Type B pancreatic cell (in vitro differentiated cells): ENCODE data around the gene RHBDD2. TPM values are rescaled to one million over a fixed set of nuclear protein-coding genes. Genes with fewer than 3 reads are reported as not detected.
"Not testable (repeated sequence)": the region's sequence is repeated elsewhere in the genome, so short reads cannot be mapped to it uniquely, and the experiment has no call there.

Experiments
- DNase-seq: peaks from one replicate; pipeline ENCODE4 v3.0.0; 2021; ENCODE audit warnings: mixed read lengths; ENCODE audit not compliant: unreplicated experiment; ENCODE audit errors: extremely low spot score
- H3K27ac Mint-ChIP-seq: 2 replicates; pipeline ENCODE4 v1.8.0; 2021; ENCODE audit warnings: mild to moderate bottlenecking, mixed read lengths
- H3K27me3 Mint-ChIP-seq: 2 replicates; pipeline ENCODE4 v1.8.0; 2021; ENCODE audit warnings: mixed read lengths
- H3K36me3 Mint-ChIP-seq: 2 replicates; pipeline ENCODE4 v1.8.0; 2021; ENCODE audit warnings: mixed read lengths
- H3K4me1 Mint-ChIP-seq: one replicate; pipeline ENCODE4 v1.8.0; 2021; ENCODE audit warnings: mixed read lengths; ENCODE audit not compliant: unreplicated experiment
- H3K4me3 Mint-ChIP-seq: 2 replicates; pipeline ENCODE4 v1.8.0; 2021; ENCODE audit warnings: mild to moderate bottlenecking, mixed read lengths
- H3K9me3 Mint-ChIP-seq: 2 replicates; pipeline ENCODE4 v1.8.0; 2021; ENCODE audit warnings: mixed read lengths
- total RNA-seq: library from RNA; stranded (reverse); gene quantifications from 2 replicates; pipeline ENCODE4 v1.2.1, GENCODE V29; 2021; ENCODE audit warnings: low replicate concordance
- TF ChIP-seq, protein P1 (sequence below): fragments of 200-600 bp; sonication (generic); conservative IDR thresholded peaks from 2 replicates; pipeline ENCODE4 v1.5.0; 2021; ENCODE audit warnings: antibody characterized with exemption, mild to moderate bottlenecking

Gene RHBDD2
- total RNA-seq, 1 donor from 2014 or later: 75.1 TPM

DNA sequence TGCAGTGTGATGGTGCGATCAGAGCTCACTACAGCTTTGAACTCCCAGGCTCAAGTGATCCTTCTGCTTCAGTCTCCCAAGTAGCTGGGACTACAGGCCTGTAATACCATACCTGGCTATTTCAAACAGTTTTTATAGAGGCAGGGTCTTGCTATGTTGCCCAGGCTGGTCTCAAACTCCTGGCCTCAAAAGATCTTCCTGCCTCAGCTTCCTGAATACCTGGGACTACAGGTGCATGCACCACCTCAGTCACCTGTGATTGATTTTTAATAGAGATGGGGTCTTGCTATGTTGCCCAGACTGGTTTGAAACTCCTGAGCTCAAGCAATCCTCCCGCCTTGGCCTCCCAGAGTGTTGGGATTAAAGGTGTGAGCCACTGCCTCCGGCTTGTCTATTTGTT is 38.8 kb upstream of the RHBDD2 start:
- Mint-ChIP-seq H3K4me3 (no peak overlapping the region), H3K9me3 (no peaks in the 10 kb centered on the region), H3K27ac (no peak overlapping the region), H3K4me1 (peaks cover 6% of the 10 kb centered on the region), H3K27me3 (no peaks in the 10 kb centered on the region), H3K36me3 (no peaks in the 10 kb centered on the region)
- DNase-seq: no peak
- TF ChIP-seq, protein P1, sequence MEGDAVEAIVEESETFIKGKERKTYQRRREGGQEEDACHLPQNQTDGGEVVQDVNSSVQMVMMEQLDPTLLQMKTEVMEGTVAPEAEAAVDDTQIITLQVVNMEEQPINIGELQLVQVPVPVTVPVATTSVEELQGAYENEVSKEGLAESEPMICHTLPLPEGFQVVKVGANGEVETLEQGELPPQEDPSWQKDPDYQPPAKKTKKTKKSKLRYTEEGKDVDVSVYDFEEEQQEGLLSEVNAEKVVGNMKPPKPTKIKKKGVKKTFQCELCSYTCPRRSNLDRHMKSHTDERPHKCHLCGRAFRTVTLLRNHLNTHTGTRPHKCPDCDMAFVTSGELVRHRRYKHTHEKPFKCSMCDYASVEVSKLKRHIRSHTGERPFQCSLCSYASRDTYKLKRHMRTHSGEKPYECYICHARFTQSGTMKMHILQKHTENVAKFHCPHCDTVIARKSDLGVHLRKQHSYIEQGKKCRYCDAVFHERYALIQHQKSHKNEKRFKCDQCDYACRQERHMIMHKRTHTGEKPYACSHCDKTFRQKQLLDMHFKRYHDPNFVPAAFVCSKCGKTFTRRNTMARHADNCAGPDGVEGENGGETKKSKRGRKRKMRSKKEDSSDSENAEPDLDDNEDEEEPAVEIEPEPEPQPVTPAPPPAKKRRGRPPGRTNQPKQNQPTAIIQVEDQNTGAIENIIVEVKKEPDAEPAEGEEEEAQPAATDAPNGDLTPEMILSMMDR: no peak

DNA sequence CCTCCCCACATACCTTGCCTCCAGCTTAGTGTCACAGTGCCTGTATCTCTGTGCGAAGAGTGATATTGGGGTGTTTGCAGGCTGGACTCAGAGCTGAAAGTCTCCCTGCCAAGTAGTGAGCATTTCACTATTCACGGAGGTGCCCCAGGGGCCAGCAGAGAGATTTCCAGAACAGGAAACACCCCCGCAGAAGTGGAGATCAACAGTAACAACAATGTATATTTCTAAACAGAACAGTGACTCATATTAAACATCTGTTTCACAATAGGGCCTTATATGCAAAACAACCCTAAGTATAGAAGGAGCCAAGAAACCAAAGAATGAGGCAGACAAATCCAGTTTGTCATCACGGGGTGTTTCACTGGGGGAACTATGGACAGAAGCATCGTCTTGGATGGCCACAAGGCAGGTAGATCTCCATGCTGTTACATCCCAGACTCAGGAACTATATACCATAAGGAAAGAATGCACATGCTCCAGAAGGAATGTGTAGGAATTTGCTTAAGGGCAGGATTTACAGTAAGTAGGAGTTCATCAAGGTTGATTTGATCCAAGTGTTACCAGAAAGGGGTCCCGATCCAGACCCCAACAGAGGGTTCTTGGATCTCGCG is 35.9 kb upstream of the RHBDD2 start:
- no peak overlapping the region for H3K4me3 Mint-ChIP-seq
- peaks cover 6% of the 10 kb centered on the region for H3K4me1 Mint-ChIP-seq
- TF ChIP-seq, protein P1: no peak
- no peak overlapping the region for H3K27ac Mint-ChIP-seq
- no peaks in the 10 kb centered on the region for H3K36me3 Mint-ChIP-seq
- H3K27me3 Mint-ChIP-seq: peaks cover 5% of the 10 kb centered on the region
- H3K9me3 Mint-ChIP-seq: no peaks in the 10 kb centered on the region
- DNase-seq: no peak

DNA sequence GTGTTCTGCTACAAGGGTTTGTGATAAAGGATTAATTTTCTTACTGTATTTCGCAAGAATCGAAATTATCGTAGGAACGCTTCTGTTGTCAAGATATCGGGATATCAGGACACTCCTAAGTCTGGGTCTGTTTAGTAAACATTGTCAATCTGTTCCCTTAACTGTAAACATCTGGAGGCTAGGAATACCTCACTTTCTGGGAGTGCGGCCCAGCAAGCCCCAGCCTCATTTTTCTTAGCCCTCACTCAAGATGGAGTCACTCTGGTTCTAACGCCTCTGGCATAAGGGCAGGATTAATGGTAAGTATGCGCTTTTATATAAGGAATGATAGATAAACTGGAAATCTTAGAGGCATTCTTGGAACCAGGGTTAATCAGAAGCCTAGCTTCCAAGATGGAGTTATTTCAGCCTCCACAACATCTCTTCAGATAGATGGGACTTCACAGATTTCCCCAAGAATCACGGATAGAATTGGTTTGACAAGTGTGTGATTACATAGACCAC is 35.2 kb upstream of the RHBDD2 start:
- H3K4me1 Mint-ChIP-seq: peaks cover 6% of the 10 kb centered on the region
- no peaks in the 10 kb centered on the region for H3K9me3 Mint-ChIP-seq
- no peak overlapping the region for H3K27ac Mint-ChIP-seq
- H3K36me3 Mint-ChIP-seq: no peaks in the 10 kb centered on the region
- no peak for DNase-seq
- peaks cover 5% of the 10 kb centered on the region for H3K27me3 Mint-ChIP-seq
- no peak overlapping the region for H3K4me3 Mint-ChIP-seq
- TF ChIP-seq, protein P1: no peak

DNA sequence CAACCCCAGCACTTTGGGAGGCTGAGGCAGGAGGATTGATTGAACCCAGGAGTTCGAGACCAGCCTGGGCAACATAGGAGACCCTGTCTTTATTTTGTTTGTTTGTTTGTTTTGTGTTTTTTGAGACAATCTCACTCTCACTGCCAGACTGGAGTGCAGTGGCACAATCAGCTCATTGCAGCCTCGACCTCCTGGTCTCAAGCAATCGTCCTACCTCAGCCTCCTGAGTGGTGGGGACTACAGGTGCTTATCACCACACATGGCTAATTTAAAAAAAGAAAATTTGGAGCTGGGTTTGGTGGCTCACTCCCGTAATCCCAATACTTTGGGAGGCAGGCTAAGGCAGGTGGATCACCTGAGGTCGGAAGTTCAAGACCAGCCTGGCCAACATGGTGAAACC is 34.7 kb upstream of the RHBDD2 start:
- H3K4me3 Mint-ChIP-seq: no peak overlapping the region
- H3K27ac Mint-ChIP-seq: no peak overlapping the region

DNA sequence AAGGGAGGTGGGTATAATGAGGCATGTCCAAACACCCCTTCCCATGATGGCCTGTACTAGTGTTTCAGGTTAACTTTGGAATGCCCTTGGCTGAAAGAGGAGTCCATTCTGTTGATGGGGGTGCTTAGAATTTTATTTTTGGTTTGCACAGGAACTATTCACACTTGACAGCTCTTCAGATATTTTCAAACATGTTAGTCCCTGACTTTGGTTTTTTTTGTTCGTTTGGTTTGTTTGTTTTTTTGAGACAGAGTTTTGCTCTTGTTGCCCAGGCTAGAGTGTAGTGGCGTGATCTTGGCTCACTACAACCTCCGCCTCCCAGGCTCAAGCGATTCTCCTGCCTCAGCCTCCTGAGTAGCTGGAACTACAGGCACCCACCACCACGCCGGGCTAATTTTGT is 33.7 kb upstream of the RHBDD2 start:
- not testable (repeated sequence) for H3K36me3 Mint-ChIP-seq, H3K4me1 Mint-ChIP-seq, H3K27me3 Mint-ChIP-seq, DNase-seq, H3K4me3 Mint-ChIP-seq, H3K9me3 Mint-ChIP-seq, H3K27ac Mint-ChIP-seq

More for the DNA sequence above, 34.7 kb upstream of the RHBDD2 start:
- Mint-ChIP-seq H3K4me1 (peaks cover 6% of the 10 kb centered on the region), H3K9me3 (no peaks in the 10 kb centered on the region), H3K27me3 (peaks cover 5% of the 10 kb centered on the region), H3K36me3 (no peaks in the 10 kb centered on the region)
- DNase-seq: no peak
- TF ChIP-seq, protein P1: no peak

DNA sequence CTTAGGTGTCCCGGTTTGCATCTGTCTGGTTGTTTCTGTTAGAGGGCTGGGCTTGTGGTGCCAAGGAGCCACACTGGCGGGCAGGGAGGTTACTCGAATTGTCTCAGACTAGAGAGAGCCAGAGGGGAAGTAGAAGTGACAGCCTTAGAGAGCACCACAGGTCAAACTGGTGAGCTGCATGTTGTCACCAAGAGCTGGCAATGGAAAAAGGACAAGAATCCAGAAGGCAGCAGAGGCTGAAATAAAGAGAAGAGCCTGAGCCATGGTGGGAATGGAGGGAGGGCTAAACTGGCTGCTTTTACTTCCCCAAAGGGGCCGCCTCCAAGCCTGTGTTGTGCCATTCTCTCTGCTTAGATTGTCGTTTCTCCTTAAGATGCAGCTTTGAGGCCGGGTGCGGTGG is 31.1 kb upstream of the RHBDD2 start:
- Mint-ChIP-seq H3K4me3 (no peak overlapping the region), H3K9me3 (no peaks in the 10 kb centered on the region)
- no peak for DNase-seq

More for the DNA sequence above, 31.1 kb upstream of the RHBDD2 start:
- Mint-ChIP-seq H3K36me3 (no peaks in the 10 kb centered on the region), H3K27me3 (peaks cover 5% of the 10 kb centered on the region), H3K4me1 (peaks cover 2% of the 10 kb centered on the region), H3K27ac (no peak overlapping the region)
- TF ChIP-seq, protein P1: no peak
